H1 (cell line): ENCODE results near the gene SRGAP3.

Experiments
- CEBPB ChIP-seq: IDR thresholded peaks from 2 replicates; pipeline ENCODE4 v1.6.1; 2012; ENCODE audit warnings: low read depth, low read length
- CHD2 ChIP-seq: IDR thresholded peaks from 2 replicates; pipeline ENCODE4 v1.6.1; 2012; ENCODE audit warnings: low read length, improper control_type of control experiment
- CTCF ChIP-seq, 3 experiments: IDR thresholded peaks; 1 replicate in 2 of 3; 2 replicates in 1 of 3; pipeline versions ENCODE4 v1.5.1 to v1.6.1; 2011; ENCODE audit warnings: low read length in 3 of 3, mild to moderate bottlenecking in 3 of 3, inconsistent platforms in 2 of 3, low read depth in 1 of 3, moderate library complexity in 1 of 3; ENCODE audit not compliant: insufficient read depth in 1 of 3; ENCODE audit errors: control extremely low read depth in 1 of 3
- NRF1 ChIP-seq: IDR thresholded peaks from 2 replicates; pipeline ENCODE4 v1.6.1; 2011; ENCODE audit warnings: mild to moderate bottlenecking, low read depth, low read length, improper control_type of control experiment
- PHF8 ChIP-seq: fragments of 200-600 bp; sonication (generic); conservative IDR thresholded peaks from 2 replicates; pipeline ENCODE4 v1.7.1; 2012; ENCODE audit warnings: low read depth, mild to moderate bottlenecking, inconsistent platforms, low read length, moderate library complexity
- RAD21 ChIP-seq, 2 experiments: IDR thresholded peaks in 1 of 2; conservative IDR thresholded peaks in 1 of 2; 2 replicates each; pipeline ENCODE4 v1.6.1; 2011; ENCODE audit warnings: low read depth in 2 of 2, low read length in 2 of 2, improper control_type of control experiment in 1 of 2, inconsistent platforms in 1 of 2, mild to moderate bottlenecking in 1 of 2, moderate library complexity in 1 of 2
- SP2 ChIP-seq: IDR thresholded peaks from 2 replicates; pipeline ENCODE4 v1.6.1; 2012; ENCODE audit warnings: mild to moderate bottlenecking, low read length, inconsistent platforms
- TEAD4 ChIP-seq: IDR thresholded peaks from 2 replicates; pipeline ENCODE4 v1.6.1; 2012; ENCODE audit warnings: low read depth, low read length, inconsistent platforms, mixed read lengths

- TF ChIP-seq CTCF (IDR thresholded peaks at IDR 0.05; ENCODE audit: control extremely low read depth in 1 of 3, insufficient read depth in 1 of 3, low read depth in 1 of 3, low read length in 3 of 3) (no peak), NRF1 (no peak), SP2 (no peak), RAD21 (IDR thresholded peaks at IDR 0.05 in 1 of 2, conservative IDR thresholded peaks at IDR 0.05 in 1 of 2; ENCODE audit: low read depth in 2 of 2, low read length in 2 of 2) (no peak), PHF8 (no peak), CEBPB (no peak), CHD2 (no peak), TEAD4 (no peak)
These were observed 79.2 kb downstream of the SRGAP3 start for GRCh38 chr3:9169956-9170850.
